Osteocyte (in vitro differentiated cells): Measurements from ENCODE around the gene ERN2. TPM values are rescaled to one million over a fixed set of nuclear protein-coding genes. Genes with fewer than 3 reads are reported as not detected.
A peak's percentile ranks its signal among the peaks of the same experiment; 100 is the strongest.
"Not testable (repeated sequence)": the region's sequence is repeated elsewhere in the genome, so short reads cannot be mapped to it uniquely, and the experiment has no call there.

Source experiments
- DNase-seq: peaks from one replicate; pipeline ENCODE4 v3.0.0; 2021; ENCODE audit warnings: mixed read lengths; ENCODE audit not compliant: unreplicated experiment; ENCODE audit errors: extremely low spot score
- H3K27ac Mint-ChIP-seq: one replicate; pipeline ENCODE4 v1.8.0; 2021; ENCODE audit warnings: mild to moderate bottlenecking, mixed read lengths; ENCODE audit not compliant: unreplicated experiment
- H3K27me3 Mint-ChIP-seq: one replicate; pipeline ENCODE4 v1.8.0; 2021; ENCODE audit warnings: mixed read lengths; ENCODE audit not compliant: unreplicated experiment
- H3K36me3 Mint-ChIP-seq: one replicate; pipeline ENCODE4 v1.8.0; 2021; ENCODE audit warnings: mixed read lengths; ENCODE audit not compliant: unreplicated experiment
- H3K4me1 Mint-ChIP-seq: one replicate; pipeline ENCODE4 v1.8.0; 2021; ENCODE audit warnings: mixed read lengths; ENCODE audit not compliant: unreplicated experiment
- H3K4me3 Mint-ChIP-seq: one replicate; pipeline ENCODE4 v1.8.0; 2021; ENCODE audit warnings: mild to moderate bottlenecking, moderate library complexity, mixed read lengths; ENCODE audit not compliant: unreplicated experiment
- H3K9me3 Mint-ChIP-seq: one replicate; pipeline ENCODE4 v1.8.0; 2021; ENCODE audit warnings: mixed read lengths; ENCODE audit not compliant: unreplicated experiment
- CTCF ChIP-seq: fragments of 200-600 bp; sonication (generic); IDR thresholded peaks from 2 replicates; pipeline ENCODE4 v1.5.0; 2021; ENCODE audit warnings: antibody characterized with exemption, mild to moderate bottlenecking, moderate library complexity
- total RNA-seq: library from RNA; stranded (reverse); gene quantifications from 2 replicates; pipeline ENCODE4 v1.2.1, GENCODE V29; 2021

The ERN2 gene
- total RNA-seq, 1 donor from 2014 or later: not detected

- Mint-ChIP-seq H3K4me3 (no peak overlapping the region), H3K4me1 (peaks cover 3% of the 10 kb centered on the region), H3K27ac (no peak overlapping the region), H3K36me3 (no peaks in the 10 kb centered on the region), H3K27me3 (peaks cover 8% of the 10 kb centered on the region), H3K9me3 (no peaks in the 10 kb centered on the region)
- TF ChIP-seq CTCF: peak; percentile 25
- DNase-seq: no peak
Measured at GRCh38 chr16:23728112-23728477, 15.1 kb upstream of the ERN2 start.

- Mint-ChIP-seq H3K9me3 (no peaks in the 10 kb centered on the region), H3K36me3 (no peaks in the 10 kb centered on the region), H3K27ac (no peak overlapping the region), H3K27me3 (peaks cover 8% of the 10 kb centered on the region), H3K4me1 (peaks cover 3% of the 10 kb centered on the region), H3K4me3 (no peak overlapping the region)
- no peak for TF ChIP-seq CTCF
- no peak for DNase-seq
Measured at GRCh38 chr16:23726710-23727109, 13.7 kb upstream of the ERN2 start.

DNA sequence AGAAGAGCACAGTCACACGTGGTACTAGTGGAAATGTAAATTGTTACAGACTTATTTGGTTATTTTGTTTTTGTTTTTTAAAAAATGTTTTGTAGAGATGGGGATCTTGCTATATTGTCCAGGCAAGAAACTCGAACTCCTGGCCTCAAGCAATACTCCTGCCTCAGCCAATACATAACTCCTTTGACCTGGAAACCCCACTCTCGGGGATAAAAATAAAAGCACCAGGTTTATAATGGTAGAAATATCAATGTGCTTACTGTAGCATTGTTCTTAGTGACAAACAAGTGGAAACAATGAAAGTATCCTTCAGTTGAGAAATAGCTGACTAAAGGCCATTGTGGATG, 11.7 kb upstream of the ERN2 start:
- H3K9me3 Mint-ChIP-seq: no peaks in the 10 kb centered on the region
- H3K27ac Mint-ChIP-seq: no peak overlapping the region
- no peaks in the 10 kb centered on the region for H3K36me3 Mint-ChIP-seq
- no peak for TF ChIP-seq CTCF
- peaks cover 3% of the 10 kb centered on the region for H3K4me1 Mint-ChIP-seq
- peaks cover 9% of the 10 kb centered on the region for H3K27me3 Mint-ChIP-seq
- DNase-seq: no peak
- H3K4me3 Mint-ChIP-seq: no peak overlapping the region

- H3K4me3 Mint-ChIP-seq: no peak overlapping the region
- H3K27ac Mint-ChIP-seq: no peak overlapping the region
- no peak for TF ChIP-seq CTCF
- DNase-seq: no peak
- H3K36me3 Mint-ChIP-seq: no peaks in the 10 kb centered on the region
- H3K9me3 Mint-ChIP-seq: no peaks in the 10 kb centered on the region
- H3K27me3 Mint-ChIP-seq: peaks cover 8% of the 10 kb centered on the region
- H3K4me1 Mint-ChIP-seq: peaks cover 3% of the 10 kb centered on the region
Measured at GRCh38 chr16:23724096-23724784, 11.2 kb upstream of the ERN2 start.

- H3K9me3 Mint-ChIP-seq, H3K27ac Mint-ChIP-seq, H3K4me1 Mint-ChIP-seq, DNase-seq, H3K4me3 Mint-ChIP-seq, H3K36me3 Mint-ChIP-seq: not testable (repeated sequence)
- H3K27me3 Mint-ChIP-seq: peaks cover 18% of the 10 kb centered on the region
Measured at GRCh38 chr16:23722613-23723240, 9.7 kb upstream of the ERN2 start.
